Activated T-cell treated with anti-CD3 and anti-CD28 coated beads, Interleukin-2, amount 50 U/mL, for 24 hours (primary cell): ENCODE results near the gene MCRIP2.
A peak's percentile ranks its signal among the peaks of the same experiment; 100 is the strongest.

Experiments
- DNase-seq: peaks from one replicate; pipeline ENCODE4 v3.0.0-alpha.2; 2020
- H3K27ac Mint-ChIP-seq: 2 replicates; pipeline ENCODE4 v1.8.0; 2020; ENCODE audit warnings: mild to moderate bottlenecking, mixed read lengths
- H3K27me3 Mint-ChIP-seq: 2 replicates; pipeline ENCODE4 v1.8.0; 2020; ENCODE audit warnings: mixed read lengths
- H3K36me3 Mint-ChIP-seq: 2 replicates; pipeline ENCODE4 v1.8.0; 2020; ENCODE audit warnings: low read depth, mixed read lengths
- H3K4me1 Mint-ChIP-seq: 2 replicates; pipeline ENCODE4 v1.8.0; 2020; ENCODE audit warnings: low read depth, mixed read lengths
- H3K4me3 Mint-ChIP-seq: 2 replicates; pipeline ENCODE4 v1.8.0; 2020; ENCODE audit warnings: mild to moderate bottlenecking, moderate library complexity, mixed read lengths
- H3K9me3 Mint-ChIP-seq: 2 replicates; pipeline ENCODE4 v1.8.0; 2020; ENCODE audit warnings: mixed read lengths

MCRIP2 gene

GRCh38 chr16:693766-694165 lies 52.1 kb downstream of the MCRIP2 start:
- Mint-ChIP-seq H3K9me3 (no peaks in the 10 kb centered on the region), H3K36me3 (peaks cover 11% of the 10 kb centered on the region), H3K4me1 (peaks cover 30% of the 10 kb centered on the region), H3K27me3 (no peaks in the 10 kb centered on the region), H3K27ac (no peak overlapping the region), H3K4me3 (peak overlapping the region; percentile 31)
- DNase-seq: peak; percentile 60

GRCh38 chr16:694187-694862 lies 52.7 kb downstream of the MCRIP2 start:
- Mint-ChIP-seq H3K9me3 (no peaks in the 10 kb centered on the region), H3K27me3 (no peaks in the 10 kb centered on the region), H3K27ac (no peak overlapping the region), H3K36me3 (peaks cover 9% of the 10 kb centered on the region), H3K4me1 (peaks cover 29% of the 10 kb centered on the region), H3K4me3 (peak overlapping the region; percentile 67)
- no peak for DNase-seq

GRCh38 chr16:694863-695354 lies 53.3 kb downstream of the MCRIP2 start:
- peaks cover 29% of the 10 kb centered on the region for H3K4me1 Mint-ChIP-seq
- no peak for DNase-seq
- H3K9me3 Mint-ChIP-seq: no peaks in the 10 kb centered on the region
- H3K27me3 Mint-ChIP-seq: no peaks in the 10 kb centered on the region
- H3K27ac Mint-ChIP-seq: no peak overlapping the region
- peak overlapping the region; percentile 46 for H3K4me3 Mint-ChIP-seq
- peaks cover 3% of the 10 kb centered on the region for H3K36me3 Mint-ChIP-seq

- peaks cover 31% of the 10 kb centered on the region for H3K4me1 Mint-ChIP-seq
- peak; percentile 84 for DNase-seq
- H3K36me3 Mint-ChIP-seq: no peaks in the 10 kb centered on the region
- H3K9me3 Mint-ChIP-seq: no peaks in the 10 kb centered on the region
- H3K27ac Mint-ChIP-seq: peak overlapping the region; percentile 57
- peaks cover 3% of the 10 kb centered on the region for H3K27me3 Mint-ChIP-seq
- peak overlapping the region; percentile 69 for H3K4me3 Mint-ChIP-seq
These were observed 53.9 kb downstream of the MCRIP2 start for GRCh38 chr16:695355-696089.
